B cell (primary cell): ENCODE data around the gene PRELID2. TPM values are rescaled to one million over a fixed set of nuclear protein-coding genes. Genes with fewer than 3 reads are reported as not detected.

Source experiments
- ATAC-seq: fragments of 200-7000 bp; cut with Tn5 transposase; one replicate; pipeline ENCODE4 v1.10.0; 2021; ENCODE audit warnings: low read depth, mild to moderate bottlenecking, moderate number of reproducible peaks, moderate library complexity
- CTCF ChIA-PET: fragments of 350-600 bp; sonication (Branson Sonifier 250); formaldehyde crosslinking; loops from one replicate; lab custom pipeline; 2021; ENCODE audit warnings: antibody characterized with exemption, inconsistent platforms; lab: Charles Lee
- POLR2A ChIA-PET: fragments of 350-600 bp; sonication (Branson Sonifier 250); formaldehyde crosslinking; loops from one replicate; lab custom pipeline; 2021; ENCODE audit warnings: antibody characterized with exemption; lab: Charles Lee
- DNase-seq: peaks from one replicate; pipeline ENCODE4 v3.0.0; 2013
- H2AFZ ChIP-seq: 2 replicates; pipeline ENCODE4 v1.6.1; 2012; ENCODE audit warnings: mild to moderate bottlenecking, low read depth, low read length; ENCODE audit not compliant: insufficient read depth, poor library complexity, severe bottlenecking
- H3K27ac ChIP-seq, 2 donors: 1 replicate in 1 of 2; 2 replicates in 1 of 2; pipeline ENCODE4 v1.5.1; 2012 to 2013; ENCODE audit warnings: low read length in 2 of 2, mild to moderate bottlenecking in 2 of 2, moderate library complexity in 1 of 2
- H3K27me3 ChIP-seq, 4 experiments: fragments of 200-600 bp in 1 of 4; sonication (generic) in 1 of 4; replicated peaks in 1 of 4; 1 replicate in 2 of 4; 2 replicates in 2 of 4; pipeline versions ENCODE4 v1.6.1 to v1.7.0; 2013 to 2016; ENCODE audit warnings: low read length in 3 of 4, mild to moderate bottlenecking in 2 of 4, mixed read lengths in 1 of 4, moderate library complexity in 1 of 4; ENCODE audit not compliant: insufficient read depth in 4 of 4, control insufficient read depth in 3 of 4; ENCODE audit errors: control extremely low read depth in 1 of 4
- H3K36me3 ChIP-seq, 2 experiments: replicated peaks in 1 of 2; 1 replicate in 1 of 2; 2 replicates in 1 of 2; pipeline versions ENCODE4 v1.6.1 to v1.7.1; 2013; ENCODE audit warnings: low read length in 1 of 2; ENCODE audit not compliant: insufficient read depth in 2 of 2, control insufficient read depth in 1 of 2; ENCODE audit errors: control extremely low read depth in 1 of 2, extremely low read depth in 1 of 2
- H3K4me1 ChIP-seq, 2 donors: fragments of 200-600 bp in 1 of 2; sonication (generic) in 1 of 2; 1 replicate in 1 of 2; 2 replicates in 1 of 2; pipeline versions ENCODE4 v1.5.1 to v1.6.1; 2013 to 2017; ENCODE audit warnings: low read length in 2 of 2; ENCODE audit not compliant: control insufficient read depth in 2 of 2, insufficient read depth in 2 of 2
- H3K4me2 ChIP-seq: replicated peaks from 2 replicates; pipeline ENCODE3; 2012; ENCODE audit warnings: mild to moderate bottlenecking, low read depth, low read length; ENCODE audit not compliant: poor library complexity, severe bottlenecking
- H3K4me3 ChIP-seq, 5 experiments: fragments of 200-600 bp in 1 of 5; sonication (generic) in 1 of 5; 1 replicate in 3 of 5; 2 replicates in 2 of 5; pipeline versions ENCODE4 v1.5.1 to v1.7.0; 2011 to 2016; ENCODE audit warnings: low read length in 4 of 5, mild to moderate bottlenecking in 4 of 5, low read depth in 2 of 5, control low read depth in 1 of 5, moderate library complexity in 1 of 5; ENCODE audit not compliant: insufficient read depth in 1 of 5; ENCODE audit errors: control extremely low read depth in 1 of 5, extremely low read depth in 1 of 5
- H3K79me2 ChIP-seq: fragments of 200-600 bp; sonication (generic); one replicate; pipeline ENCODE4 v1.6.0; 2016; ENCODE audit warnings: low read length; ENCODE audit not compliant: control insufficient read depth, insufficient read depth
- H3K9ac ChIP-seq: fragments of 200-600 bp; sonication (generic); 2 replicates; pipeline ENCODE4 v1.6.1; 2017; ENCODE audit warnings: mild to moderate bottlenecking, low read length, moderate library complexity
- H3K9me3 ChIP-seq, 3 donors: one replicate each; pipeline versions ENCODE4 v1.6.1 to v1.7.1; 2013; ENCODE audit warnings: low read length in 2 of 3; ENCODE audit not compliant: control insufficient read depth in 2 of 3, insufficient read depth in 1 of 3; ENCODE audit errors: control extremely low read depth in 1 of 3
- H4K20me1 ChIP-seq: 2 replicates; pipeline ENCODE4 v1.6.0; 2012; ENCODE audit warnings: mild to moderate bottlenecking, low read length; ENCODE audit not compliant: insufficient read depth, control insufficient read depth, poor library complexity, severe bottlenecking
- H3K27ac Mint-ChIP-seq: one replicate; pipeline ENCODE4 v1.8.0; 2021; ENCODE audit warnings: mixed read lengths
- H3K27me3 Mint-ChIP-seq: one replicate; pipeline ENCODE4 v1.8.0; 2021; ENCODE audit warnings: mixed read lengths
- H3K4me1 Mint-ChIP-seq: one replicate; pipeline ENCODE4 v1.8.0; 2021; ENCODE audit warnings: mixed read lengths
- H3K4me3 Mint-ChIP-seq: one replicate; pipeline ENCODE4 v1.8.0; 2021; ENCODE audit warnings: mixed read lengths
- H3K9me3 Mint-ChIP-seq: one replicate; pipeline ENCODE4 v1.8.0; 2022; ENCODE audit warnings: mixed read lengths; ENCODE audit not compliant: insufficient read depth
- EZH2 ChIP-seq: IDR thresholded peaks from 2 replicates; pipeline ENCODE4 v1.6.1; 2012; ENCODE audit warnings: borderline replicate concordance, low read depth, mild to moderate bottlenecking, moderate library complexity, low read length; ENCODE audit not compliant: insufficient read depth, poor library complexity, severe bottlenecking
- WGBS: methylation state at CpG from one replicate; pipeline ENCODE4 v1.1.5; 2013; ENCODE audit warnings: missing lambda C conversion rate; ENCODE audit not compliant: insufficient coverage; 5-methylcytosine and 5-hydroxymethylcytosine counted together
- intact Hi-C: fragments of 100-400 bp; cut with micrococcal nuclease; formaldehyde crosslinking; loops from one replicate; pipeline ENCODE4 v1.10.0; 2022
- polyA plus RNA-seq: library from polyadenylated mRNA; depleted of rRNA; stranded (reverse); fragments of >200 nt; gene quantifications from 2 replicates; pipeline ENCODE4 v1.2.3, GENCODE V29; 2012
- total RNA-seq, 2 donors: library from RNA; stranded (reverse); fragments of 120-200 nt in 1 of 2; gene quantifications; 1 replicate in 1 of 2; 2 replicates in 1 of 2; pipeline versions ENCODE4 v1.2.3 to v1.2.4, GENCODE V29; 2013 to 2022
- TF ChIP-seq, protein P1 (sequence below): fragments of 200-600 bp; IDR thresholded peaks from one replicate; pipeline ENCODE4 v1.8.0; 2022; ENCODE audit warnings: antibody characterized with exemption, mild to moderate bottlenecking

Gene PRELID2
- total and polyA plus RNA-seq, 2 donors (not counting 1 experiment from before 2014, with no cell fraction given), result 0.63 to 2.7 TPM

DNA sequence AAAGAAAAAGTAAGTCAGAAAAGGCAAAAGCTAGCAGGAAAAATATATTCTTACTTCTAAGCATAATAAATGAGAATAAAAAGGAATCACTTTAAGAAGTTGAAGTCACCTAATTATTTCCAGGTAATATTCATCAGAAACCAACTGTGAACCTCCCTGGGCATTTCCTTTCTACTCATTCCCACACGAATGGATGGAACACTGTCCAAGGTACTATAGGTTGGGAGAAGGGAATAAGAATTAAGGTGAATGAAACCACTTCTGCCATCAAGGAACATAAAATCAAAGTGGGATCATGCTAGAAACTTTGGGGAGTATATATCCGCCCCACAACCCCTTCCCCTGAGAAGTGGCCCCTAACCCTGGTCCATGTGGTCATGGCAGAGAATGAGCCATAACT lies 41.6 kb downstream of the PRELID2 start:
- Histone ChIP-seq H3K36me3 (no peaks in the 10 kb centered on the region), H3K9me3 (no peaks in the 10 kb centered on the region), H4K20me1 (no peaks in the 10 kb centered on the region), H3K79me2 (no peaks in the 10 kb centered on the region), H3K27ac (no peak overlapping the region), H3K4me1 (no peaks in the 10 kb centered on the region), H3K4me3 (no peak overlapping the region), H2AFZ (no peak overlapping the region), H3K9ac (no peak overlapping the region), H3K4me2 (no peak overlapping the region), H3K27me3 (no peaks in the 10 kb centered on the region)
- Mint-ChIP-seq H3K9me3 (no peaks in the 10 kb centered on the region), H3K27me3 (no peaks in the 10 kb centered on the region), H3K4me1 (no peaks in the 10 kb centered on the region), H3K27ac (no peak overlapping the region), H3K4me3 (no peak overlapping the region)
- intact Hi-C loops, result no loop called here
- ATAC-seq, result no peak
- no peak for TF ChIP-seq EZH2
- DNase-seq, result no peak
- POLR2A ChIA-PET, result no interaction called here
- no CpG with 5 or more reads among the region's 2 CpGs for WGBS
- CTCF ChIA-PET, result interaction anchor here (0.6 to 0.7 kb wide), 2 partner anchors 8 to 89 kb away, joined by 3 read pairs; no protein-coding TSS in a partner anchor

DNA sequence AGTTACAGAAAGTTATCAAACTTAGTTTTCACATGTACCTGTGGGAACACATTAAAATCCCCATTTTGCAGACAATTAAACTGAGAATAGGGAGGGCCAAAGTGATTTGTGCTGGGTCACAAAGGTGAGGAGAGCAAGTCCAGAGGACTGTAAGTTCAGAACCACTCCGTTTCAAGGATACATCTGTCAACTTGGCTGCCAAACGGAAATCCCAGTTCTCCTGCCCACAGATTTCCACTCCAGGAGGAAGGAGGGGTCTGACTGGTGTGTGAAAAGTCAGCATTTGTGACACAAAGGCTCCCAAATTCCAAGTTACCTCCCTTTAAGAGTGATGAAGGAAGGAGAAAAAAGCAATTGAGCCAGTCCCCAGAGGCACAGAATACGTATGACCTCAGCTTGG lies 42.3 kb downstream of the PRELID2 start:
- H3K9ac ChIP-seq, result no peak overlapping the region
- H3K4me2 ChIP-seq, result no peak overlapping the region
- no peaks in the 10 kb centered on the region for H3K36me3 ChIP-seq
- no peaks in the 10 kb centered on the region for H3K27me3 ChIP-seq
- POLR2A ChIA-PET, result no interaction called here
- Mint-ChIP-seq H3K4me3 (no peak overlapping the region), H3K4me1 (no peaks in the 10 kb centered on the region), H3K27me3 (no peaks in the 10 kb centered on the region), H3K27ac (no peak overlapping the region), H3K9me3 (no peaks in the 10 kb centered on the region)
- no peaks in the 10 kb centered on the region for H3K79me2 ChIP-seq
- no peaks in the 10 kb centered on the region for H4K20me1 ChIP-seq
- DNase-seq (no peak), ATAC-seq (no peak)
- H2AFZ ChIP-seq, result no peak overlapping the region
- TF ChIP-seq, protein P1, sequence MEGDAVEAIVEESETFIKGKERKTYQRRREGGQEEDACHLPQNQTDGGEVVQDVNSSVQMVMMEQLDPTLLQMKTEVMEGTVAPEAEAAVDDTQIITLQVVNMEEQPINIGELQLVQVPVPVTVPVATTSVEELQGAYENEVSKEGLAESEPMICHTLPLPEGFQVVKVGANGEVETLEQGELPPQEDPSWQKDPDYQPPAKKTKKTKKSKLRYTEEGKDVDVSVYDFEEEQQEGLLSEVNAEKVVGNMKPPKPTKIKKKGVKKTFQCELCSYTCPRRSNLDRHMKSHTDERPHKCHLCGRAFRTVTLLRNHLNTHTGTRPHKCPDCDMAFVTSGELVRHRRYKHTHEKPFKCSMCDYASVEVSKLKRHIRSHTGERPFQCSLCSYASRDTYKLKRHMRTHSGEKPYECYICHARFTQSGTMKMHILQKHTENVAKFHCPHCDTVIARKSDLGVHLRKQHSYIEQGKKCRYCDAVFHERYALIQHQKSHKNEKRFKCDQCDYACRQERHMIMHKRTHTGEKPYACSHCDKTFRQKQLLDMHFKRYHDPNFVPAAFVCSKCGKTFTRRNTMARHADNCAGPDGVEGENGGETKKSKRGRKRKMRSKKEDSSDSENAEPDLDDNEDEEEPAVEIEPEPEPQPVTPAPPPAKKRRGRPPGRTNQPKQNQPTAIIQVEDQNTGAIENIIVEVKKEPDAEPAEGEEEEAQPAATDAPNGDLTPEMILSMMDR, result no peak
- no peak for TF ChIP-seq EZH2
- no peak overlapping the region for H3K27ac ChIP-seq
- intact Hi-C loops, result no loop called here
- H3K4me1 ChIP-seq, result no peaks in the 10 kb centered on the region
- no peaks in the 10 kb centered on the region for H3K9me3 ChIP-seq
- no peak overlapping the region for H3K4me3 ChIP-seq
- CTCF ChIA-PET, result interaction anchor here (0.7 kb wide), 1 partner anchor 9 kb away, joined by 3 read pairs; no protein-coding TSS in a partner anchor
- WGBS, result 100% methylated on average over 1 of the region's 3 CpGs
